ENCODE data around the gene TMEM168. TPM values are rescaled to one million over a fixed set of nuclear protein-coding genes. Genes with fewer than 3 reads are reported as not detected.

Gene TMEM168
- polyA plus RNA-seq, 1 experiment: 22.3 TPM

- CTCF ChIA-PET: no interaction called here
- no peak overlapping the region for H3K4me3 ChIP-seq (ENCODE audit: low read depth, low read length)
- POLR2A ChIA-PET: no interaction called here
- H3K36me3 ChIP-seq (ENCODE audit: control insufficient read depth, insufficient read depth, low read length): no peaks in the 10 kb centered on the region
- no peaks in the 10 kb centered on the region for H3K27me3 ChIP-seq (ENCODE audit: control insufficient read depth, insufficient read depth, low read length)
- DNase-seq (ENCODE audit: low read depth): no peak
- TF ChIP-seq, protein P1, sequence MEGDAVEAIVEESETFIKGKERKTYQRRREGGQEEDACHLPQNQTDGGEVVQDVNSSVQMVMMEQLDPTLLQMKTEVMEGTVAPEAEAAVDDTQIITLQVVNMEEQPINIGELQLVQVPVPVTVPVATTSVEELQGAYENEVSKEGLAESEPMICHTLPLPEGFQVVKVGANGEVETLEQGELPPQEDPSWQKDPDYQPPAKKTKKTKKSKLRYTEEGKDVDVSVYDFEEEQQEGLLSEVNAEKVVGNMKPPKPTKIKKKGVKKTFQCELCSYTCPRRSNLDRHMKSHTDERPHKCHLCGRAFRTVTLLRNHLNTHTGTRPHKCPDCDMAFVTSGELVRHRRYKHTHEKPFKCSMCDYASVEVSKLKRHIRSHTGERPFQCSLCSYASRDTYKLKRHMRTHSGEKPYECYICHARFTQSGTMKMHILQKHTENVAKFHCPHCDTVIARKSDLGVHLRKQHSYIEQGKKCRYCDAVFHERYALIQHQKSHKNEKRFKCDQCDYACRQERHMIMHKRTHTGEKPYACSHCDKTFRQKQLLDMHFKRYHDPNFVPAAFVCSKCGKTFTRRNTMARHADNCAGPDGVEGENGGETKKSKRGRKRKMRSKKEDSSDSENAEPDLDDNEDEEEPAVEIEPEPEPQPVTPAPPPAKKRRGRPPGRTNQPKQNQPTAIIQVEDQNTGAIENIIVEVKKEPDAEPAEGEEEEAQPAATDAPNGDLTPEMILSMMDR (IDR thresholded peaks at IDR 0.05; ENCODE audit: insufficient read depth, low read depth, low read length): no peak
These were observed 44.6 kb downstream of the TMEM168 start for GRCh38 chr7:112745635-112746034.

DNA sequence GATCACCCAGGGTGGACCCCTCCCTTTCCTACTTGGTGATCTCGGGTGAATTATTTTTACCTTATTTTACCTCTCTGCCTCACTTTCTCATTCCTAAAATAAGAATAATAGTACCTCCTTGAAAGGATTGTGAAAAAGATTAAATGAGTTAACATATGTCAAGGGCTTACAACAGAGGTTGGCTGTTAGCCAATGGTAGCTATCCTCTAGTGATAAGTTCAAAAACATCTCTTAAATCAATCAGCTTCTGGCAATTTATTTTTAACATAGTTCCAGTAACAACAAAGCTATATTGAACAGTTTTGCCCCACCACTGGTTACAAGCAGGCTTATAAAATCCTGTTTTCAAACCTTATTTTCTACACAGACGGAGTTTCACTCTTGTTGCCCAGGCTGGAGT lies 45.4 kb downstream of the TMEM168 start:
- ChIA-PET CTCF (no interaction called here), POLR2A (no interaction called here)
- H3K27me3 ChIP-seq (ENCODE audit: control insufficient read depth, insufficient read depth, low read length): no peaks in the 10 kb centered on the region
- DNase-seq (ENCODE audit: low read depth): no peak
- TF ChIP-seq, protein P1 (IDR thresholded peaks at IDR 0.05; ENCODE audit: insufficient read depth, low read depth, low read length): no peak
- H3K36me3 ChIP-seq (ENCODE audit: control insufficient read depth, insufficient read depth, low read length): no peaks in the 10 kb centered on the region
- H3K4me3 ChIP-seq (ENCODE audit: low read depth, low read length): no peak overlapping the region

- POLR2A ChIA-PET: no interaction called here
- CTCF ChIA-PET: no interaction called here
- DNase-seq (ENCODE audit: low read depth): no peak
- Histone ChIP-seq H3K36me3 (ENCODE audit: control insufficient read depth, insufficient read depth, low read length) (no peaks in the 10 kb centered on the region), H3K4me3 (ENCODE audit: low read depth, low read length) (no peak overlapping the region), H3K27me3 (ENCODE audit: control insufficient read depth, insufficient read depth, low read length) (no peaks in the 10 kb centered on the region)
- TF ChIP-seq, protein P1 (IDR thresholded peaks at IDR 0.05; ENCODE audit: insufficient read depth, low read depth, low read length): no peak
These were observed 46.4 kb downstream of the TMEM168 start for GRCh38 chr7:112743811-112744210.

GRCh38 chr7:112740667-112741066 lies 49.5 kb downstream of the TMEM168 start:
- DNase-seq (ENCODE audit: low read depth): no peak
- Histone ChIP-seq H3K27me3 (ENCODE audit: control insufficient read depth, insufficient read depth, low read length) (no peaks in the 10 kb centered on the region), H3K36me3 (ENCODE audit: control insufficient read depth, insufficient read depth, low read length) (no peaks in the 10 kb centered on the region), H3K4me3 (ENCODE audit: low read depth, low read length) (no peak overlapping the region)
- POLR2A ChIA-PET: no interaction called here
- CTCF ChIA-PET: no interaction called here
- TF ChIP-seq, protein P1 (IDR thresholded peaks at IDR 0.05; ENCODE audit: insufficient read depth, low read depth, low read length): no peak

- CTCF ChIA-PET: no interaction called here
- no peaks in the 10 kb centered on the region for H3K36me3 ChIP-seq (ENCODE audit: control insufficient read depth, insufficient read depth, low read length)
- TF ChIP-seq, protein P1 (IDR thresholded peaks at IDR 0.05; ENCODE audit: insufficient read depth, low read depth, low read length): no peak
- POLR2A ChIA-PET: no interaction called here
- no peak overlapping the region for H3K4me3 ChIP-seq (ENCODE audit: low read depth, low read length)
- no peaks in the 10 kb centered on the region for H3K27me3 ChIP-seq (ENCODE audit: control insufficient read depth, insufficient read depth, low read length)
- DNase-seq (ENCODE audit: low read depth): no peak
These were observed 50.6 kb downstream of the TMEM168 start for GRCh38 chr7:112739436-112740180.

Measured in BJ (cell line).